HepG2 (cell line): ENCODE measurements around the gene CHID1. TPM values are rescaled to one million over a fixed set of nuclear protein-coding genes. Genes with fewer than 3 reads are reported as not detected.

Source experiments
- BHLHE40 ChIP-seq: IDR thresholded peaks from 2 replicates; pipeline ENCODE4 v1.6.1; 2011; ENCODE audit warnings: low read length, improper control_type of control experiment
- CC2D1A ChIP-seq: sonication (generic); formaldehyde crosslinking; IDR thresholded peaks from 2 replicates; pipeline ENCODE4 v1.8.1; 2023; ENCODE audit warnings: mild to moderate bottlenecking, missing genetic modification reagents
- FOXP1 ChIP-seq, 2 experiments: fragments of 450-650 bp in 1 of 2; IDR thresholded peaks; 2 replicates each; pipeline ENCODE4 v1.6.1; 2017 to 2018; ENCODE audit warnings: antibody characterized with exemption in 1 of 2
- GABPB1 ChIP-seq: IDR thresholded peaks from 2 replicates; pipeline ENCODE4 v1.6.1; 2016; ENCODE audit warnings: mild to moderate bottlenecking, missing genetic modification reagents, moderate library complexity, missing compliant biosample characterization
- JUNB ChIP-seq: sonication (generic); formaldehyde crosslinking; IDR thresholded peaks from 2 replicates; pipeline ENCODE4 v1.8.0; 2022; ENCODE audit warnings: missing genetic modification reagents, mild to moderate bottlenecking, borderline replicate concordance
- KAT7 ChIP-seq: IDR thresholded peaks from 2 replicates; pipeline ENCODE4 v1.6.1; 2018; ENCODE audit warnings: borderline replicate concordance, missing compliant biosample characterization
- NCOA5 ChIP-seq: sonication (generic); formaldehyde crosslinking; IDR thresholded peaks from 2 replicates; pipeline ENCODE4 v1.4.0; 2020; ENCODE audit warnings: missing genetic modification reagents
- NFIB ChIP-seq: sonication (generic); formaldehyde crosslinking; IDR thresholded peaks from 2 replicates; pipeline ENCODE4 v1.9.0; 2021; ENCODE audit warnings: missing genetic modification reagents, mild to moderate bottlenecking, borderline replicate concordance
- PBX2 ChIP-seq: IDR thresholded peaks from 2 replicates; pipeline ENCODE4 v1.6.1; 2016; ENCODE audit warnings: control low read depth
- SRF ChIP-seq: IDR thresholded peaks from 2 replicates; pipeline ENCODE4 v1.6.1; 2011; ENCODE audit warnings: mild to moderate bottlenecking, low read depth, low read length, moderate library complexity
- TBP ChIP-seq: sonication (generic); formaldehyde crosslinking; IDR thresholded peaks from 2 replicates; pipeline ENCODE4 v1.5.0; 2020; ENCODE audit warnings: missing genetic modification reagents
- ZBTB38 ChIP-seq: sonication (generic); formaldehyde crosslinking; IDR thresholded peaks from 2 replicates; pipeline ENCODE4 v1.5.1; 2020; ENCODE audit warnings: mild to moderate bottlenecking, missing genetic modification reagents
- ZBTB46 ChIP-seq: sonication (generic); formaldehyde crosslinking; IDR thresholded peaks from 2 replicates; pipeline ENCODE4 v1.4.0; 2020; ENCODE audit warnings: mild to moderate bottlenecking, missing genetic modification reagents, borderline replicate concordance
- ZKSCAN1 ChIP-seq: fragments of 150-350 bp; IDR thresholded peaks from 2 replicates; pipeline ENCODE4 v1.6.1; 2014; ENCODE audit warnings: low read length
- ZNF124 ChIP-seq: sonication (generic); formaldehyde crosslinking; IDR thresholded peaks from 2 replicates; pipeline ENCODE4 v1.4.0; 2020; ENCODE audit warnings: missing genetic modification reagents
- ZNF142 ChIP-seq: sonication (generic); formaldehyde crosslinking; IDR thresholded peaks from 2 replicates; pipeline ENCODE4 v1.4.0; 2020; ENCODE audit warnings: missing genetic modification reagents
- ZNF549 ChIP-seq: sonication (generic); formaldehyde crosslinking; IDR thresholded peaks from 2 replicates; pipeline ENCODE4 v1.5.0; 2020; ENCODE audit warnings: missing genetic modification reagents
- ZNF558 ChIP-seq: sonication (generic); formaldehyde crosslinking; IDR thresholded peaks from 2 replicates; pipeline ENCODE4 v1.9.0; 2022; ENCODE audit warnings: mild to moderate bottlenecking, missing genetic modification reagents, borderline replicate concordance
- ZNF7 ChIP-seq: IDR thresholded peaks from 2 replicates; pipeline ENCODE4 v1.6.1; 2016; ENCODE audit warnings: missing biosample characterization, missing genetic modification reagents
- ZNF777 ChIP-seq: sonication (generic); formaldehyde crosslinking; IDR thresholded peaks from 2 replicates; pipeline ENCODE4 v1.4.0; 2020; ENCODE audit warnings: missing genetic modification reagents
- ZNF891 ChIP-seq: sonication (generic); formaldehyde crosslinking; IDR thresholded peaks from 2 replicates; pipeline ENCODE4 v1.5.0; 2020; ENCODE audit warnings: mild to moderate bottlenecking, missing genetic modification reagents
- ZSCAN29 ChIP-seq: sonication (generic); formaldehyde crosslinking; conservative IDR thresholded peaks from 2 replicates; pipeline ENCODE4 v1.4.0; 2020; ENCODE audit warnings: mild to moderate bottlenecking, missing genetic modification reagents
- polyA plus RNA-seq, 8 experiments: library from polyadenylated mRNA; depleted of rRNA in 3 of 8; stranded (reverse) in 7 of 8; unstranded in 1 of 8; fragments of >200 nt; fragmentation: Illumina TruSeq in 4 of 8; extraction: Trizol in 4 of 8; gene quantifications; 2 replicates each; pipeline versions ENCODE4 v1.2.1 to v1.2.3, GENCODE V29; 2011 to 2016; ENCODE audit warnings: low read depth in 4 of 8, missing spikeins in 1 of 8, mixed read lengths in 1 of 8; ENCODE audit not compliant: insufficient read depth in 1 of 8
- total RNA-seq, 5 experiments: library from RNA; depleted of rRNA; stranded (reverse); fragments of >200 nt; fragmentation: Illumina TruSeq; extraction: Trizol; gene quantifications; 2 replicates each; pipeline ENCODE4 v1.2.3, GENCODE V29; 2016; ENCODE audit warnings: low read depth in 1 of 5

Gene CHID1
- total and polyA plus RNA-seq, 2 of the 13 experiments (the other 11 are each of a cell fraction or from before 2014, with no cell fraction given) = 65.1 to 93.6 TPM

GRCh38 chr11:838441-839279 is 72.0 kb downstream of the CHID1 start (continued):
- TF ChIP-seq PBX2 (no peak), TBP (no peak), GABPB1 (CRISPR knock-in tag) (peak; percentile 62), ZNF777 (CRISPR knock-in tag) (peak; percentile 60; the same call in 1 of the 2 replicates), ZNF124 (CRISPR knock-in tag) (no peak), ZSCAN29 (CRISPR knock-in tag) (no peak), CC2D1A (CRISPR knock-in tag) (no peak), KAT7 (CRISPR knock-in tag) (peak; percentile 65; the same call in 1 of the 2 replicates), SRF (no peak), ZNF7 (CRISPR knock-in tag) (no peak), FOXP1 (IDR thresholded peaks at IDR 0.05) (no peak), FOXP1 (CRISPR knock-in tag; IDR thresholded peaks at IDR 0.05) (no peak), ZNF549 (CRISPR knock-in tag) (no peak), ZBTB46 (CRISPR knock-in tag) (no peak), NFIB (CRISPR knock-in tag) (no peak), ZNF558 (CRISPR knock-in tag) (0 out of 2 replicates have a peak, but pooled peaks have one; percentile 67), BHLHE40 (no peak), ZKSCAN1 (no peak), JUNB (CRISPR knock-in tag) (no peak), ZBTB38 (peak; percentile 60), ZNF891 (peak; percentile 57; the same call in 1 of the 2 replicates), ZNF142 (no peak), NCOA5 (CRISPR knock-in tag) (no peak)
